Stimulated activated CD4-positive, alpha-beta T cell treated with anti-CD3 and anti-CD28 coated beads, Interleukin-4, amount 100 ng/mL, for 24 hours (primary cell): ENCODE data around the gene HIPK2.
"Not testable (repeated sequence)": the region's sequence is repeated elsewhere in the genome, so short reads cannot be mapped to it uniquely, and the experiment has no call there.

Source experiments
- DNase-seq: peaks from one replicate; pipeline ENCODE4 v3.0.0-alpha.2; 2020

The HIPK2 gene

DNA sequence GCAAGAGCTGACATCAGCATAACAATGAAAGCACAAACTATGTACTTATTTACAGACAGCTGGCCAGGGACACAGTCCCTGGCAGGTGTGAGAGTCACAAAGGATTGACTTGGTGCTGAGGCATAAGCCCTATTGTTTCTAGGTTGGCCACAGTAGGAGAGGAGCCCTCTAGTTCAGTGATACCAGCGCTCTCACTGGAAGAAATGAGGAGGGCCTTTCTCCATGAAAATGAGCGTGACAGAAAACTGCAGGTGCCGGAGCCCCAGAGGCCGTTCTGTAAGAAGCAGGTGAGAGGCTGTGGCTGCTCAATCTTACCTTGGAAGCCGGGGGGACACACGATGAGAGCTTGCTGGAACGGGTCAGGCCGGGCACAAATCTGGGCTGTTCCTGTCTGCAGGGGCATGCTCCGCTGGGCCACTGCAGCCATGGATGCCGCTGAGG is 163.8 kb downstream of the HIPK2 start:
- no peak for DNase-seq

DNA sequence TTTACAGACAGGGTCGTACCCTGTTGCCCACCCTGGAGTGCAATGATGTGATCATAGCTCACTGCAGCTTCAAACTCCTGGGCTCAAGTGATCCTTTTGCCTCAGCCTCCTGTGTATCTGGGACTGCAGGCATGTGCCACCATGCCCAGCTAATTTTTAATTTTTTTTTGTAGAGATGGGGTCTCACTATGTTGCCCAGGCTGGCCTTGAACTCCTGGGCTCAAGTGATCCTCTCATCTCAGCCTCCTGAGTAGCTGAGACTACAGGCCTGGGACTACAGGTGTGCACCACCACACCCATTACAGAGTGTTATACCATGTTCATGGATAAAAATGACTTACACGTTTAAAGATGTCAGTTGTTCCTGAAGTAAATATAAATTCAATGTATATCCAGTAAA is 166.2 kb downstream of the HIPK2 start:
- DNase-seq: not testable (repeated sequence)

- no peak for DNase-seq
Observed at GRCh38 chr7:139610595-139610994, 167.2 kb downstream of the HIPK2 start.

- DNase-seq: no peak
Observed at GRCh38 chr7:139603896-139604295, 173.9 kb downstream of the HIPK2 start.

DNA sequence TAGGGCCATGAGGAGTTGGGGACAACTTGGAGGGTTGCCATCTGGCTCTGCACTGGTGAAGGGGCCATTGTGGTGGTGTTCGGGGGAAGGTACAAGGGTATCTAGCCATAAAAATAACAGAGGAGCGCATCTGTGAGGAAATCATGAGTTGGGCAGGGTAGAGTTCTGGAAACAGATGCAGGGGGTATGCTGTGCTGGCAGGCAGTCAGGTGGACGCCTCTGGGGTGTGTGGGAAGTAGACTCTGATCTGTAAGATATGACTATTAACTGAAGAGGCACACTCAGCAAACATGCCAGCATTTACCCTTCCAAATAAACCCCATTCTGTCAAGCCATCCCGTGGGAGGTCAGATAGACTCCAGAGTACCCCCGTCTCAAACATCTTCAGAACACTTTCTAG is 174.5 kb downstream of the HIPK2 start:
- no peak for DNase-seq

DNA sequence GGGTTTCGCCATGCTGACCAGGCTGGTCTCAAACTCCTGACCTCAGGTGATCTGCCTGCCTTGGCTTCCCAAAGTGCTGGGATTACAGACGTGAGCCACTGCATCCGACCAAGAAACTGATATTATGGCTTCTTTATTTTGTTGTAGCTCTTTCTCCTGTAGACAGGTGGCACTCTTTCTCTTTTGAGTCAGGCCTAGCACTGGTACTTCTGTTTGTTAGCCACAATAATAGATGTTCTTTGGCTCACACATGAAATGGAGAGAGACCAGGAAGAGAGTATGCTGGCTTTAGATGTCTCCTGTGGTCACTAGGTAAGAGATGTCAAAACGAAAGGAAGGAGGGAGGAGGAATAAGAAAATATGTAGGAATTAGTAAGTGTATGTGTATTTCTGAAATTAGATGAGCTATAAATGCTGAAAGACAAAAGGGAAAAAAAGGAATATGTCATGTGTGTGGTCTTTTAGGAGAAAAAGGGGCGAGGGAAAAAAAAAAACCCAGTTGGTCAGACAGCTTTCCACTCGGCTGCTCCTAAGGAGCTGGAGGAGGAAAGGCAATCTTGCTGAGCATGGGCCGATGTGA is 175.6 kb downstream of the HIPK2 start:
- no peak for DNase-seq

DNA sequence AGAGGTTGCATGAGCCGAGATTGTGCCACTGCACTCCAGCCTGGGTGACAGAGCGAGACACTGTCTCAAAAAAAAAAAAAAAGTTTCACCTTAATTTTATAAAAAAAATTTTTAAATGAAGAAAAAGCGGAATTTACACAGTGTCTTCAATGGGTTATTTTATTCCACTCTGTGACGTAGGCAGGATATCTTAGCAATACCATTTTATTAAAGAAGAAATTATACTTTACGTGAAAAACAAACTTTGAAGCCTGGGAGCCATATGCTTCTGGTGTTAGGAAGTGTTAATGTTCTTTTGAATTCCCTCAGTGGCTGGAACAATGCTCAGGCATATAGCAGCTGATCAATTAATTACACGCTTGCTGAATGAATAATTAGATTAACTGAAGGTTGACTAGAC is 176.6 kb downstream of the HIPK2 start:
- no peak for DNase-seq

DNA sequence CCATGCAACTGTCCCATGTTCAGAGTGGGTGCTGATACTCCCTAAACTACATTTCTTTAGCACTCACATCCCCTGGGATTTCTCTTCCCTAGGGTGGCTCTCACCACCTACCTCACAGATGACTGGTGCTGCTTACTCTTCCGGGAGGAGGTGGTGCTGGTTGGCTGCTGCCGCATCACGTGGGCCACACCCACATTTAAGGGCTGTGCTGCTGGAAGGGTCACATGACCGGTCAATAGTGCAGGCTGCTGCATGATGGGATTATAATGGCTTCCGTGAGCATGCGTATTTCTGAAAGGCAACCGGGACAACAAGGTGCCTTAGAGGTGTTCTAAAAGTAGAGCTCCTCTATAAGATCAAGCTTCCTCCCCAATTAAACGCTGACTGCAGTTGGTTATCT is 177.5 kb downstream of the HIPK2 start:
- DNase-seq: no peak

- DNase-seq: no peak
Observed at GRCh38 chr7:139598642-139599041, 179.2 kb downstream of the HIPK2 start.

DNA sequence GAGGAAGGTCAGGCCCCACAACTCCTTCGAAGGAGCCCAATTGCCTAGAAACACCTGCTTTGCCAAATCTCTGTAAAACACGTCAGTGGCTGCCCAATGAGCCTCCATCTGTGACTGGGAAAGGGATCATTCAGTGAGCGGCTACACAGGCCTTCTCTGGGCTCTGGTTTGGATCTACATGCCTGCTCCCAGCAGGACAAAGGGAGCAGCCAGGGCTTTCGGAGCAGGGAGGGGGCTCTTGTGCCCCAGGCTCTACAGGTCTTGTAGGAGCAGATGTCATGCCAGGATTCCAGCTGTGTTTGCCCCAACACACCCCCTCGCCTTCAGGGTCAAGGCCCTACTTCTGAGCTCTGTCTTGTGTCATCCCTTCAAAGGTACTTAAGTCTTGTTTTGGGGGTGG is 180.8 kb downstream of the HIPK2 start:
- DNase-seq: no peak

- no peak for DNase-seq
Observed at GRCh38 chr7:139596626-139597025, 181.2 kb downstream of the HIPK2 start.

- DNase-seq: no peak
Observed at GRCh38 chr7:139595806-139596205, 182.0 kb downstream of the HIPK2 start.

- DNase-seq: no peak
Observed at GRCh38 chr7:139594911-139595476, 182.8 kb downstream of the HIPK2 start.

- DNase-seq: no peak
Observed at GRCh38 chr7:139594090-139594489, 183.7 kb downstream of the HIPK2 start.

DNA sequence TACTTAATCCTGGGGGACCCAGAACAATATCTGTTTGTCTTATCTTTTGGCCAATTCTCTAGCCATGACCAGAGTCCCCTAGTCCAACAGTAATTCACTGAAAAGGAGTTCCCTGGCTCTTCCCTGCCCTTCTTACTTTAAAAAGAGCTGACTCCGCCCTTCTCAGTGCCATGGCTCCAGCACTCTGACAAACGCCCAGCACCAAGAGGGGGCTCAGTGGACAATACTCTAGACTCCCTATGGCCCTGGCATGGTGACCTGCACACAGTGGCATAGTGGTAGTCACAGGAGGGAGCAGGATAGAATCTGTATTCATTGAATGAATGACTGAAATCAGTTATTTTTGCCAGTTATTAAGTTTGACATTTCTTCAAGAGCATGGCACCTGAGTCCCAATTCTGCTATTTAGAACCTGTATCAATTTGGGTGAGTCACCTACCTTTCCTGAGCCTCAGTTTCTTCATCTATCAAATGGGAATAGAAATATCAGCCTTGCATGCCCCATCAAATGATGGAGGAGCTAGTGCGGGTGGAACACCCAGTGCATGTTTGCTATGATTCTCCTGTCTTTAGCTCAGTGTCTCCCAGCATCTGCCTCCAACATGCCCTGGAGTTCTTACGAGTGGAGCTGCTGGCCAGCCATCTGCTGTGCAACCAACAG is 184.9 kb downstream of the HIPK2 start:
- DNase-seq: no peak

DNA sequence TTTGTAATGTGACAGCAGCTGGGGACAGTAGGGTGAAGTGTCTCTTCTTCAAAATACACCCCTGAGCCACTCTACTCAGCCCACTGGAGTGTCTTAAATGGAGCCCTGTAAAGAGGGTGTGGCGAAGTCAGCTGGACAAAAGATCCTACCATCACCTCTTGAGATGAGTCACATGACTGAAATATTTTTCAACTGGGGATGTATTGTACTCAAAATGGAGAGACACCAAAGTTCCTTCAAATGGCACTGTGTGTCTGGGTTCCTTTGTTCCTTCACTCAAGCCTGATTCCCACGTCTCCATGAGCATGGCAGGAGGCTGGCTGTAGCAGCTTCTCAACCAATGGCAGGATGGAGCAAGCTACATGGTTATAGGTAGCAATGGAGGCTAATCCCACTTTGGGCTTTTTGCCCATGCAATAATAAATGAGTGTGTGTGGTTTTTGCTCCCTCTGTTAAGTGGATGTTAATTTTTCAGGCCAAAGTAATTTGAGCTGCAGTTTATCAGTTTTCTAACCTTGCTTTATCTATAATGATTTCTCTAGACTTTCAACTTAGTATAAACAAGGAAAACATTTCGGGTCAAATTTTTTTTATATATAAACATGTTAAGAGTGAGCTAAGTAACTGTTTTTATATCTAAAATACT is 186.1 kb downstream of the HIPK2 start:
- DNase-seq: no peak

- no peak for DNase-seq
Observed at GRCh38 chr7:139589474-139589873, 188.3 kb downstream of the HIPK2 start.

- no peak for DNase-seq
Observed at GRCh38 chr7:139588632-139589031, 189.2 kb downstream of the HIPK2 start.

DNA sequence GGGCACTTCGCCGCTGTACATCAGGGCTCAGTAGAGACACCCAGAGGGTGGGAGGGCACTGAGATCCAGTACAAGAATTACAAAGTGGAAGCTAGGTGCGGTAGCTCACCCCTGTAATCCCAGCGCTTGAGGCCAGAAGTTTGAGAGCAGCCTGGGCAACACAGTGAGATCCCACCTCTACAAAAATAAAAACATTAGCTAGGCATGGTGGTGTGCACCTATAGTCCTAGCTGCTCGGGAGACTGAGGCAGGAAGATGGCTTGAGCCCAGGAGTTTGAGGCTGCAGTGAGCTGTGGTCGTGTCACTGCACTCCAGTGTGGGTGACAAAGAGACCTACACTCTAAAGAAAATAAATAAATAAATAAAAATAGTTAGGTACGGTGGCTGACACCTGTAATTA is 190.3 kb downstream of the HIPK2 start:
- no peak for DNase-seq

- no peak for DNase-seq
Observed at GRCh38 chr7:139586286-139586685, 191.5 kb downstream of the HIPK2 start.

GRCh38 chr7:139585042-139585441 is 192.8 kb downstream of the HIPK2 start:
- DNase-seq: no peak

- DNase-seq: no peak
Observed at GRCh38 chr7:139583826-139584553, 193.8 kb downstream of the HIPK2 start.

DNA sequence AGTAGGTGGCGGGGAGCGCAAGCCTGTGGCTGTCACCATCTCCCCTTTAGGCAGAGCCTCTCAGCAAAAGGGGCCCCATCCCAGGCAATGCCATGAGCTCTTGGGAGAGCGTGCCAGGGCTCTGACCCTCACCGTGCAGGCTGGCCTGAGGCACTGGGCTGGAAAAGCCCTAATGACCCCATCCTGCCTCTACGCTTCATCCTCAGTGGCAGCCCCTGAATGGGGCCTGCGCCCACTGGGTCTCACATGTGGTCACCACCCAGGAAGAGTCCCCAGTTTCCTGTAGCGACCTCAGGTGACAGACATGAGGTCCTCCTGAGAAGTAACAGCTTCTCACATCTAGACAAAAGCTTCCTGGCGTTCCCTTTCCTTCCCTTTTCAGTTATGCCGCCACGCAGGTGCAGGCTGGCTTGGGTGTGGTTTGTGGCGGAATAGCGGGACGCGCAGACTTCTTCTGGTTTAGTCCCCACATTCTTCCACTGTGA is 195.1 kb downstream of the HIPK2 start:
- no peak for DNase-seq
